Esophagus muscularis mucosa (tissue), 4 donors: ENCODE data around the gene MAN2B1. TPM values are rescaled to one million over a fixed set of nuclear protein-coding genes. Genes with fewer than 3 reads are reported as not detected.
"Not testable (repeated sequence)": the region's sequence is repeated elsewhere in the genome, so short reads cannot be mapped to it uniquely, and the experiment has no call there.

Experiments
- DNase-seq: peaks from one replicate; pipeline ENCODE4 v3.0.0-alpha.2; 2017; ENCODE audit errors: extremely low spot score
- H3K27ac ChIP-seq, 4 donors: fragments of 200-600 bp; sonication (generic); replicated peaks in 1 of 4; 1 replicate in 3 of 4; 2 replicates in 1 of 4; pipeline ENCODE4 v1.5.1; 2016 to 2019; ENCODE audit warnings: mild to moderate bottlenecking in 1 of 4
- H3K27me3 ChIP-seq, 4 donors: fragments of 200-600 bp; sonication (generic); one replicate each; pipeline versions ENCODE4 v1.5.1 to v1.6.0; 2016 to 2019
- H3K36me3 ChIP-seq, 4 donors: fragments of 200-600 bp; sonication (generic); one replicate each; pipeline ENCODE4 v1.5.1; 2016 to 2019
- H3K4me1 ChIP-seq, 4 donors: fragments of 200-600 bp; sonication (generic); one replicate each; pipeline ENCODE4 v1.5.1; 2016 to 2019
- H3K4me3 ChIP-seq, 4 donors: fragments of 200-600 bp; sonication (generic); 1 replicate in 2 of 4; 2 replicates in 2 of 4; pipeline ENCODE4 v1.5.1; 2016 to 2019; ENCODE audit warnings: mild to moderate bottlenecking in 4 of 4, moderate library complexity in 1 of 4
- H3K9me3 ChIP-seq, 4 donors: fragments of 200-600 bp; sonication (generic); 1 replicate in 3 of 4; 2 replicates in 1 of 4; pipeline ENCODE4 v1.5.1; 2016 to 2019
- CTCF ChIP-seq, 3 experiments: fragments of 200-600 bp in 2 of 3; fragments of 450-650 bp in 1 of 3; sonication (generic) in 2 of 3; IDR thresholded peaks; one replicate each; pipeline ENCODE4 v1.5.1; 2017 to 2019; ENCODE audit warnings: antibody characterized with exemption in 3 of 3, mild to moderate bottlenecking in 2 of 3, moderate library complexity in 1 of 3
- EP300 ChIP-seq: sonication (generic); formaldehyde crosslinking; IDR thresholded peaks from one replicate; pipeline ENCODE4 v1.6.1; 2017; ENCODE audit warnings: antibody characterized with exemption
- POLR2A ChIP-seq: fragments of 450-650 bp; IDR thresholded peaks from one replicate; pipeline ENCODE4 v1.6.1; 2017; ENCODE audit warnings: antibody characterized with exemption, moderate library complexity, mild to moderate bottlenecking, low read depth
- POLR2AphosphoS5 ChIP-seq, 2 donors: sonication (generic); formaldehyde crosslinking; IDR thresholded peaks; one replicate each; pipeline ENCODE4 v1.6.1; 2017; ENCODE audit warnings: antibody characterized with exemption in 2 of 2
- WGBS: methylation state at CpG from one replicate; pipeline ENCODE4 v1.1.5; 2018; 5-methylcytosine and 5-hydroxymethylcytosine counted together
- intact Hi-C: fragments of 100-400 bp; cut with DNase I; formaldehyde crosslinking; loops from one replicate; pipeline ENCODE4 v1.15.1; 2023
- total RNA-seq, 4 donors: library from RNA; depleted of rRNA; stranded (reverse); fragments of >200 nt; gene quantifications; one replicate each; pipeline versions ENCODE4 v1.1.0 to v1.2.1, GENCODE V29; 2016

The MAN2B1 gene
- total RNA-seq: 10 to 100 TPM; 65.7 to 80.8 (median 68.9) TPM

GRCh38 chr19:12666265-12667048, at the start of gene MAN2B1, which contains the start of gene WDR83:
TSS of gene MAN2B1 (minus strand) at chr19:12666742. CDS start at chr19:12666701, 41 bp downstream.
TSS of gene WDR83 (plus strand) at chr19:12666807. CDS start at chr19:12669791, 2,984 bp downstream.
- Histone ChIP-seq H3K9me3 (no peaks in the 10 kb centered on the region), H3K36me3 (peaks cover 11 to 46% (median 41%) of the 10 kb centered on the region in 4 donors), H3K27me3 (no peaks in the 10 kb centered on the region), H3K4me3 (peak within 1 kb of the TSS; percentile 71 to 85 (median 80)), H3K4me1 (peaks cover 38 to 64% (median 50%) of the 10 kb centered on the region in 4 donors), H3K27ac (peak within 1 kb of the TSS; percentile 77 to 94 (median 82))
- peak; percentile 52 to 58 for TF ChIP-seq POLR2AphosphoS5 (IDR thresholded peaks at IDR 0.05)
- no peak for TF ChIP-seq POLR2A
- 2% methylated on average over 35 of the region's 46 CpGs for WGBS
- intact Hi-C loops: no loop called here
- no peak for DNase-seq

GRCh38 chr19:12715929-12716328, 49.4 kb upstream of the MAN2B1 start:
- intact Hi-C loops: no loop called here
- 97% methylated on average over 3 of the region's 3 CpGs for WGBS
- H3K36me3 ChIP-seq: peaks cover 62 to 82% (median 76%) of the 10 kb centered on the region in 4 donors
- TF ChIP-seq EP300 (no peak), POLR2AphosphoS5 (IDR thresholded peaks at IDR 0.05) (no peak), POLR2A (no peak), CTCF (IDR thresholded peaks at IDR 0.05) (no peak)
- H3K4me1 ChIP-seq: peaks cover 20 to 38% (median 36%) of the 10 kb centered on the region in 4 donors
- no peaks in the 10 kb centered on the region for H3K9me3 ChIP-seq
- no peak for DNase-seq
- peak overlapping the region in 1 of 4 donors; percentile 13 for H3K27ac ChIP-seq
- H3K4me3 ChIP-seq: no peak overlapping the region
- no peaks in the 10 kb centered on the region for H3K27me3 ChIP-seq

GRCh38 chr19:12715102-12715501, 48.6 kb upstream of the MAN2B1 start:
- 90% methylated on average over 6 of the region's 15 CpGs for WGBS
- Histone ChIP-seq H3K27ac (no peak overlapping the region), H3K9me3 (no peaks in the 10 kb centered on the region), H3K27me3 (no peaks in the 10 kb centered on the region), H3K4me1 (peaks cover 12 to 30% (median 28%) of the 10 kb centered on the region in 4 donors), H3K36me3 (peaks cover 70 to 90% (median 84%) of the 10 kb centered on the region in 4 donors), H3K4me3 (no peak overlapping the region)
- intact Hi-C loops: no loop called here
- DNase-seq: no peak
- no peak for TF ChIP-seq POLR2AphosphoS5 (IDR thresholded peaks at IDR 0.05)
- no peak for TF ChIP-seq EP300
- no peak for TF ChIP-seq CTCF (IDR thresholded peaks at IDR 0.05)
- TF ChIP-seq POLR2A: no peak

GRCh38 chr19:12713304-12713703, 46.8 kb upstream of the MAN2B1 start:
- intact Hi-C loops, H3K27ac ChIP-seq, H3K9me3 ChIP-seq, DNase-seq, H3K4me3 ChIP-seq, H3K27me3 ChIP-seq: not testable (repeated sequence)
- 94% methylated on average over 9 of the region's 9 CpGs for WGBS
- Histone ChIP-seq H3K4me1 (peaks cover 0 to 12% (median 11%) of the 10 kb centered on the region in 4 donors), H3K36me3 (peaks cover 83 to 98% (median 92%) of the 10 kb centered on the region in 4 donors)

- H3K9me3 ChIP-seq, DNase-seq, H3K4me3 ChIP-seq, H3K27me3 ChIP-seq, intact Hi-C loops, H3K27ac ChIP-seq: not testable (repeated sequence)
- TF ChIP-seq CTCF (IDR thresholded peaks at IDR 0.05): peak; percentile 24 to 49 (median 36)
- peaks cover 0 to 11% (median 6%) of the 10 kb centered on the region in 4 donors for H3K4me1 ChIP-seq
- 72% methylated on average over 7 of the region's 14 CpGs for WGBS
- H3K36me3 ChIP-seq: peaks cover 78 to 98% (median 96%) of the 10 kb centered on the region in 4 donors
These were observed 45.5 kb upstream of the MAN2B1 start for GRCh38 chr19:12712077-12712476.
